ENCODE results near the gene DNAH6.

DNA sequence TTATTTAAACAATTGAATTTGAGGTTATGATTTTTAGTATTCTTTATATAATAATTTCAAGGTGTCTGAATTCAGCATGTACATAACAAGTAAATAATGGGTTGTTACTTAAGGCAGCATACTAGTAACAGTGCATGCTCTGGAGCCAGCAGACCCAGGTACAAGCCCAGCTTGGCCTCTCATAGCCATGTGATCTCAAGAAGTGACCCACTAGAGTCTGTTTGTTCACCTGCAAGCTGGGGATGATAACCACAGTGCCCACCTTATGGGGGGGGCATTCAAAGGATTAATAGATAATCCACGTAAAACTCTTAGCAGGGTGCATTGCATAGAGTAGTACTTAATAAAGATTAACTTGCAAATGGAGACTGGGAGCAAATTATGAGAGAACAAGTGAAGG lies 201.0 kb downstream of the DNAH6 start:
- TF ChIP-seq BHLHE40 (IDR thresholded peaks at IDR 0.05; ENCODE audit: borderline replicate concordance) (no peak), ARNT (IDR thresholded peaks at IDR 0.05) (no peak), ELF4 (IDR thresholded peaks at IDR 0.05) (no peak), SP1 (IDR thresholded peaks at IDR 0.05) (no peak)

All from HEK293T (cell line).